ENCODE results near the gene TTC34.

The TTC34 gene

DNA sequence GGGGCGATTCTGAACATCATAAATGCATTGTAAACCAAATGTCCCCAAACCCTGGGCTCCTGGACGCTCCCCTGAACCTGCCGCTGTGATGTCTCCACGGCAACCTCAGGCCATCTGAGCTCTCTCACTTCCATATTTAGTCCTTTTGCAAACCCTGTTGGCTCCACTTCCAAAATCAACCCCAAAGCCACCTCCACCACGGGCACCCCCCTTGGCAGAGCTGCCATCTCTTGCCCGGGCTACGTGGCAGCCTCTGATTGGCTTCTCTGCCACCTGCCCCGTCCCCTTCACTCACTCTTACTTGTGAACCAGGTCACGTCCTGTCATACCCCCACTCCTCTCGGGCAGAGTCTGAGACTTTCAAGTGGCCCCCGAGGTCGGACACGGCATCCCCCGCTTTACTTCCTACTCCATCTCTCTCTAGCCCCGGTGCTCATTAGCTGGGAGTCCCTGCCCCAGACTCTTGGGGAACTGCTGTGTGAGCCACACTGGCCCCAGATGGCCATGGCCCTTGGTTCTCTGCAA, 199.1 kb downstream of the TTC34 start:
- no peak for DNase-seq (ENCODE audit: low read depth)
- TF ChIP-seq, protein P1, sequence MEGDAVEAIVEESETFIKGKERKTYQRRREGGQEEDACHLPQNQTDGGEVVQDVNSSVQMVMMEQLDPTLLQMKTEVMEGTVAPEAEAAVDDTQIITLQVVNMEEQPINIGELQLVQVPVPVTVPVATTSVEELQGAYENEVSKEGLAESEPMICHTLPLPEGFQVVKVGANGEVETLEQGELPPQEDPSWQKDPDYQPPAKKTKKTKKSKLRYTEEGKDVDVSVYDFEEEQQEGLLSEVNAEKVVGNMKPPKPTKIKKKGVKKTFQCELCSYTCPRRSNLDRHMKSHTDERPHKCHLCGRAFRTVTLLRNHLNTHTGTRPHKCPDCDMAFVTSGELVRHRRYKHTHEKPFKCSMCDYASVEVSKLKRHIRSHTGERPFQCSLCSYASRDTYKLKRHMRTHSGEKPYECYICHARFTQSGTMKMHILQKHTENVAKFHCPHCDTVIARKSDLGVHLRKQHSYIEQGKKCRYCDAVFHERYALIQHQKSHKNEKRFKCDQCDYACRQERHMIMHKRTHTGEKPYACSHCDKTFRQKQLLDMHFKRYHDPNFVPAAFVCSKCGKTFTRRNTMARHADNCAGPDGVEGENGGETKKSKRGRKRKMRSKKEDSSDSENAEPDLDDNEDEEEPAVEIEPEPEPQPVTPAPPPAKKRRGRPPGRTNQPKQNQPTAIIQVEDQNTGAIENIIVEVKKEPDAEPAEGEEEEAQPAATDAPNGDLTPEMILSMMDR (conservative IDR thresholded peaks at IDR 0.05; ENCODE audit: low read length): no peak
- no peak overlapping the region for H3K4me3 ChIP-seq (ENCODE audit: low read length)

DNA sequence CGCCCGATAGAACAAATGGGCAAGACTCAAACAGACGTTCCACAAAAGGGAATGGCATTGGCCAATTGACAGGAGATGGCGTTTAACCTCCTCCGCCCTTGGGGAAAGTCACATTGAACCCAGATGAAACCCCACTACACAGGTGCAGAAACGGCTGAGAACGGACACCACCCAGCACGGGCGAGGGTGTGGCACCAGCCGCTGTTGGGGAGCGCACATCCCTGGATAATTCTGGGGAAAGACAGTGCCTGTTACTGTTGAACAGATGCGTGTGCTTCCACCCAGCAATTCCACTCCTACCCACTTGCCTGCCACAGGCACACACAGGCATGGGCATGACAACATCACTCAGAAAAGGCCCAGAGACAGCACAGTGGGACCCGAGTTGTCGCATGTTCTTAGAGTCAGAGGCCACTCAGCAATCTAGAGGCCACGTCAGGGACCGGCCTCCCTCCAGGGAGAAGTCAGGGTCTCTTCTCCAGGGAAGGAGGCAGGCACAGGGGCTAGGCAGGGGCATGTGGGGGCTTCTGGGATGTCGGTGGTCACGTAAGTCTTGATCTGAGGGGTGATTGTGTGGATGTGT, 199.7 kb downstream of the TTC34 start:
- DNase-seq (ENCODE audit: low read depth): no peak
- TF ChIP-seq, protein P1 (conservative IDR thresholded peaks at IDR 0.05; ENCODE audit: low read length): no peak
- H3K4me3 ChIP-seq (ENCODE audit: low read length): no peak overlapping the region

DNA sequence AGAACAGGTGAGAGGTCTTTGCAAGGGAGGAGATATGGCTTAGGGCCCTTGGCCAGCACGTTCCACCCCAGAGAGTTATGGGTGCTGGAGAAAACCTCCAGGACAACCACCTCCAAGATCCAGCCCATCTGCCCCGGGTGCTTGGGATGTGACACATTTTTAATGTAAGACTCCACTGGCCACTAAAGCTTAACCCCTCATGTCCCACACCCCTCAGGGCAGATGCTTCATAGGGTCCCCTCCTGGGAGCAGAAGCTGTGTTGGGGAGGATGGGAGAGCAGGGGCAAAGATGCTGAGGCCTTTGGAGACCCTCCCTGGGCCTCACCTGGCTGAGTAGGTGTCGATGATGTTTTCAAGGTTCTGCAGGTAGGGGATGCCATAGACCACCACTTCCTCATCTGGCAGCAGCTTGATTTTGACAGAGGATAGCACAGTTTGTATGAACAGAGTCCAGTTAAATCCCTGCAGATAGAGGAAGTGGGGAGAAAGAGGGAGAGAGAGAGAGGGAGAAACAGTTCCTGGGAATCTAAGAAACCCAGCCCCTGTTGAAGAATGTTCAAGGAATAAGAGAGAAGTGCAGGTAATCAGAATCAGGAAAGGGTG, 203.1 kb downstream of the TTC34 start:
- no peak overlapping the region for H3K4me3 ChIP-seq (ENCODE audit: low read length)
- TF ChIP-seq, protein P1 (conservative IDR thresholded peaks at IDR 0.05; ENCODE audit: low read length): no peak
- DNase-seq (ENCODE audit: low read depth): no peak

DNA sequence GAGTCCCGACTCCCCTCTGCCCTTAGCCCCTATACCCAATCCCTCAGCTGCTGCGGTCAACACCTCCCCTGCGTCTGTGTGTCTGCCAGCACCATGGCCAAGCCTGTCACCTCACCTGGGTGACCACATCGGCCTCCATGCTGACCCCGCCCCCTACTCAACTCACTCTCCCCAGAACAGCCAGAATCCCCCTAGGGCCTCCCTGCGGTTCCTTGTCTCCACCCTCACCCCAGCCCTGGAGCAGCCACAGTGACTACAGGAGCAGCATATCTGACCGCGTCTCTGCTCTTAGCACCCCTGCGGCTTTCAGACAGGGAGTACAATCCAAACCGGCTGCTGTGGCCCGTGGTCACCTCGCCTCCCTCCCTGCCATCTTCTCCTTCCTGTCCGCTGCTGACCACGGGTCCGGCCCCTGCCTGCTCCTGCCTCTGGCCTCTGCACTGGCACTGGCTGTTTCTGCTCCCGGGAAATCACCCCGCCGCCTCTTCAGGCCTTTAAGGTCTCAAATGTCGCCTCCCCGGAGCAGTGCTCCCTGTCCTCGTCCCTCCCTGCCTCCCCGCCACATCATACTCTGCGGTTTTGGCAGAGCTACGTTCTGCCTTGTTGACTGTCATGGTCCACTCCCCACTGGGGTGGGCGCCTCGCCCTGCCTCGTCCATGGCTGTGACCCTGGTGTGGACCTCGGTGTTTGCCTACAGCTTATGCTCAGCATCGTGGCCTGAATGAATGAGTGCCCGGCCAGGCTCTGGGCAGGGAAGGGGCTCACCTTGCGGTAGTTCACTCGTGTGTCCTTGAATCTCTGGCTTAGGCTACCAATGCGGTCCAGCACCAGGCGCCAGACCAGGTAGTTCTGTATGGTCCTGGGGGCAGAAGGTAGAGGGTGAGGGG, 203.8 kb downstream of the TTC34 start:
- TF ChIP-seq, protein P1 (conservative IDR thresholded peaks at IDR 0.05; ENCODE audit: low read length): no peak
- H3K4me3 ChIP-seq (ENCODE audit: low read length): no peak overlapping the region
- no peak for DNase-seq (ENCODE audit: low read depth)

DNA sequence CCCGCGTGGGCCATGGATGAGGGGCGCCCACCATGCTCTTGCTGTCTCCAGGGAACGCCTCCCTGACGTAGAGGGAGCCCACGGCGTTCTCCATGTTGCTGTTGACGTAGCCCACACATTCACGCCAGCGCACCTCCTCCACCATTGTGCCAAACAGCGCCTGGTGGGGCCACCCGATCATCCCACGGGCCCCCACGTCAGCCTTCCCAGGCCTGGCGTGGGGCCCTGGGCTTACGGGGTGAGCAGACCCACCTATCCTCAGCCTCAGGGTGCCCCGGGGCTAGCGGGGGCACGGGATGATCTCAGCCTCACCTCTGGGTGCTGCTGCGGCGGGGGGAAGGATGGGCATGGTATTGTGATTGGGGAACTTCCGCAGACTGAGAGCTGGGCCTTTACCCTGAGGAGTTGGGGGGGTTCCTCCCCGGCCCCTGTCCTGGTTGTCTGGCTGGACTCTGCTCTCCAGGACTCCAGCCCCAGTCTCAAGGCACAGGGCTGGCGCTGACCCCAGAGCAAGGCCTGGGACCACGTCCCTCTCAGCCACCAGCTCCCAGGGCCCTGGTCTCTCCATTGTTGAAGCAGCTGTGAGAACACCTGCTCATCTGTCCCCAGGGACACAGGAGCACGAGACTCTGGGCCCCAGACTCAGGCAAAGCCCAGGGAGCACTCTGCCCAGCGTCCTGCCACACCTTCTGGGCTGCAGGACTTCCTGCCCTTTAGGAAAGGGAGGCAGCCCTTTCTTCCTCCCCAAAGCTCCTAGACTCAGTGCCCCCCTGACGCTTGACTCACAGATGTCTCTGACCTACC, 204.8 kb downstream of the TTC34 start:
- DNase-seq (ENCODE audit: low read depth): no peak
- TF ChIP-seq, protein P1 (conservative IDR thresholded peaks at IDR 0.05; ENCODE audit: low read length): no peak
- H3K4me3 ChIP-seq (ENCODE audit: low read length): no peak overlapping the region

DNA sequence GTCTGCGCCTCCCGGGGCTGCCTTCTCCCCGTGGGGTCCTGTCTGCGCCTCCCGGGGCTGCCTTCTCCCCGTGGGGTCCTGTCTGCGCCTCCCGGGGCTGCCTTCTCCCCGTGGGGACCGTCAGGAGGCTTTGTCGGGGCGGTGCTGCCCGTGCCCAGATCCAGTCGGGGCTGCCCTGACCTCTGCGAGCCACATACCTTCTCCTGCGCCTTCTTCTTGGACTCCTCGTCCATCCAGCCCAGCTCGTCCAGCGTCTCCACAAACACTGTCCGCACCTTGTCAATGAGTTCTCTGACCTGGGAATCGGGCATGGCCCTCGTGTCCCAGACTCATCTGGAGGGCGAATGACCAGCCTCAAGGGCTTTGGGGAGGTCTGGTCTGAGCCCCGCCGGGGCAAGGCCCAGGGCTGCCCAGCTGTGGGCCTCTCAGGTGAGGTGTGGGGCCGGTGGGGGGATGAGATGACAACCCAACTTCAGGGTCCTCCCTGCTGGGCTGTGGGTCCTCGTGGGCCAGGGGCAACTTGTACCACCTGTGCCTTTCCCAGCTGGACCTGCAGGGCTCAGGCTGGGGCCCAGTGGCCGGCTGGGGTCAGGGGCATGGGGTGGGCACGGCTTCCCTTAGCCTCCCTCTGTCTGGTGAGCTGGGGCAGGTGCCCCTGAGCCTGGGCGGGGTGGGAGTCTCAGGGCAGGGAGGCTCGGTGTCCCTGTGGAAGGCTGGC, 205.5 kb downstream of the TTC34 start:
- TF ChIP-seq, protein P1 (conservative IDR thresholded peaks at IDR 0.05; ENCODE audit: low read length): no peak
- no peak for DNase-seq (ENCODE audit: low read depth)
- no peak overlapping the region for H3K4me3 ChIP-seq (ENCODE audit: low read length)
